Rectal smooth muscle tissue (tissue), 1 donor: Measurements from ENCODE around the gene RNPS1.
"Not testable (repeated sequence)": the region's sequence is repeated elsewhere in the genome, so short reads cannot be mapped to it uniquely, and the experiment has no call there.

Experiments used
- H3K27ac ChIP-seq: one replicate; pipeline ENCODE4 v1.7.0; 2013; ENCODE audit warnings: low read depth, low read length, inconsistent platforms
- H3K27me3 ChIP-seq: one replicate; pipeline ENCODE4 v1.7.0; 2013; ENCODE audit warnings: low read length; ENCODE audit not compliant: control insufficient read depth, insufficient read depth
- H3K36me3 ChIP-seq: one replicate; pipeline ENCODE4 v1.7.0; 2013; ENCODE audit warnings: low read length; ENCODE audit not compliant: control insufficient read depth, insufficient read depth
- H3K4me1 ChIP-seq: one replicate; pipeline ENCODE4 v1.7.0; 2013; ENCODE audit warnings: low read length; ENCODE audit not compliant: control insufficient read depth, insufficient read depth
- H3K4me3 ChIP-seq: one replicate; pipeline ENCODE4 v1.7.0; 2013; ENCODE audit warnings: low read length
- H3K9ac ChIP-seq: one replicate; pipeline ENCODE4 v1.7.0; 2013; ENCODE audit warnings: low read length

The RNPS1 gene

DNA sequence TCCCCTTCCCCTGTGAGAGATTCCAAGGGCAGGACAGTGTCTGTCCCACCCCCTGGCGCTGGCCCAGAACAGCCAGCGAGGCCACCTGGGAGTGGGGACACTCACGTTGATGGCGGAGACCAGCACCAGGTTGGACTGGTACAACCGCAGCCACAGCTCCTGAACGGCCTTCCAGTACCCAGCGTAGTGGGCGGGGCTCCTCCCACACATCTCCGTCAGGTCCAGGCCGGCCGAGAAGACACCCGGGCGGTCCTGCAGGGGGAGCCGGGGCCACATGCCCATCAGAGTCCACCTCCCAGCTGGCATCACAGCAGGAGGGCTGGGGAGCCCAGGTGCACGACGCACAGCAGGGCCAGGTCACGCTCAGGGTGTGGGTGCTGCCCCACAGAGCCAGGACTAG, 23.6 kb downstream of the RNPS1 start:
- Histone ChIP-seq H3K4me3 (no peak overlapping the region), H3K4me1 (no peaks in the 10 kb centered on the region), H3K27ac (no peak overlapping the region), H3K27me3 (no peaks in the 10 kb centered on the region), H3K36me3 (peaks cover 37% of the 10 kb centered on the region), H3K9ac (no peak overlapping the region)

GRCh38 chr16:2243781-2244180, 24.1 kb downstream of the RNPS1 start:
- no peak overlapping the region for H3K9ac ChIP-seq
- H3K27ac ChIP-seq = no peak overlapping the region
- no peak overlapping the region for H3K4me3 ChIP-seq
- peaks cover 37% of the 10 kb centered on the region for H3K36me3 ChIP-seq
- no peaks in the 10 kb centered on the region for H3K27me3 ChIP-seq
- H3K4me1 ChIP-seq = no peaks in the 10 kb centered on the region

DNA sequence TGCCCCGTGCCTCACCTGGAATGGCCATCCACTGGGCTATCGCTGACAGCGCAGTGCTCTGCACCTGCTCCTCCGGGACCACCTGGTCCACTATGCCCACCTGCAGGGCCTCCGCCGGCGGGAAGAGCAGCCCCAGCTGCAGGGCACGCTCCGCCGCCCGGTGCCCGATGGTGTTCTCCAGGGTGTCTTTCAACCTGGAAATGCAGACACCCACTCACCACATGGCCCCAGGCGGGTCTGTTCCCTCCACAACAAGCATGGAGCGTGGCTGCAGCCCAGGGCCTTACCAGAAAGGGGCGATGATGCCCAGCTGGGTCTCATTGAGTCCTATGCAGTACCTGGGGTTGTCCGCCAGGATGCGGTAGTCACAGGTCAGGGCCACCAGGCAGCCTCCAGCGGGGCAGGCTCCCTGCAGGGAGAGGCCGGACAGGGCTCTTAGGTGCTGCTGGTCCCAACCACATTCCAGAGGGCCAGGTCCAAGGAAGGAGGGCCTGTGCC, 24.8 kb downstream of the RNPS1 start:
- H3K9ac ChIP-seq = no peak overlapping the region
- no peaks in the 10 kb centered on the region for H3K4me1 ChIP-seq
- H3K27me3 ChIP-seq = no peaks in the 10 kb centered on the region
- peaks cover 37% of the 10 kb centered on the region for H3K36me3 ChIP-seq
- no peak overlapping the region for H3K4me3 ChIP-seq
- H3K27ac ChIP-seq = no peak overlapping the region

- Histone ChIP-seq H3K27me3 (no peaks in the 10 kb centered on the region), H3K4me1 (no peaks in the 10 kb centered on the region), H3K4me3 (no peak overlapping the region), H3K27ac (no peak overlapping the region), H3K9ac (no peak overlapping the region), H3K36me3 (peaks cover 37% of the 10 kb centered on the region)
Observed at GRCh38 chr16:2242598-2242997, 25.3 kb downstream of the RNPS1 start.

DNA sequence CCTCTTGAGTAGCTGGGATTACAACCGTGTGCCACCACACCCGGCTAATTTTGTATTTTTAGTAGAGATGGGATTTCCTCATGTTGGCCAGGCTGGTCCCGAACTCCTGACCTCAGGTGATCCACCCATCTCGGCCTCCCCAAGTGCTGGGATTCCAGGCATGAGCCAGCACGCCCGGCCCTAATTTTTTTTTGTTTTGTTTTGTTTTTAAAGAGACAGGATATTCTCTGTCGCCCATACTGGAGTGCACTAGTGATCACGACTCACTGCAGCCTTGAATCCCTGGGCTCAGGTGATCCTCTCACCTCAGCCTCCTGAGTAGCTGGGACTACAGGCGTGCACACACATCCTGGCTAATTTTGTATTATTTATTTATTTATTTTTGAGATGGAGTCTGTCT, 27.6 kb downstream of the RNPS1 start:
- H3K4me1 ChIP-seq, H3K4me3 ChIP-seq, H3K9ac ChIP-seq, H3K27ac ChIP-seq, H3K27me3 ChIP-seq: not testable (repeated sequence)
- H3K36me3 ChIP-seq = peaks cover 28% of the 10 kb centered on the region

DNA sequence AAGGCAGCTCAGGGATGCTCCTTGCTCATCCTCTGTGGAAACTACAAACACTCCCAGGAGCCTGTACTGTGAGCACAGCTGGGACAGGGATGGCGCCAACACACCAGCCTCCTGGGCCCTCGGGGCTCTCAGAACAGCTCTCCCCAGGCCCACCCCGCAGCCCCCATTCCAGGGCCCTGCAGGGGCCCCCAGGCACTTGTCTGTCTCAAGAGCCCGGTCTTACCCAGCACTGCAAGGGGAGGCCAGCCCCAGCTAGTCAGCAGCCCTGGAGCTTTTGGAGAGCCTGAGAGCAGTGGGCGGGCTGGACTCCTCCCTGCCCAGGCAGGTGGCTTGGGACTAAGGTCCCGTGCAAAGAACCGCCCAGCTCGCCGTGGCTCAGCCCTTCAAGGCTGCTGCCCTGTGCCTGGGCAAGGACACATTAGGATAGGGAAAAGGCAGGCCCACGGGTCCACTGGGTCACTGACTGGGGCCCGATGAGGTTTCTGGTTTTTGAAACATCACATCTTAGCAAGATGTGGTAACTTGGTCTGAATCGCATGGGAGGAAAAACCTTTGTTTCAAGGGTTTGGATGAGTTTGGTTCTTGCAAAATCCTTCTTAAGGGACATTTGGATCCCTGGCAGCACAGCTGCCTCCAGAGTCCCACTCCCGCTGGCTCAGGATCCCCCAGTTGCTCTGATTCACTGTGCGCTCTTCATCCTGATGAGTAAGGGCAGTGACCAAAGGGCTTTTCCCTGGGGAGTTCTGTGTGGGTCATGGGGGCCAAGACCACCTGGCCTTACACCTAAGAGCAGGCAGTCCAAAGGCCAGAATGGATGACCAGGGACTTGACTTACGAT, 28.9 kb downstream of the RNPS1 start:
- H3K4me1 ChIP-seq = no peaks in the 10 kb centered on the region
- peaks cover 3% of the 10 kb centered on the region for H3K27me3 ChIP-seq
- H3K9ac ChIP-seq = no peak overlapping the region
- no peak overlapping the region for H3K27ac ChIP-seq
- peaks cover 27% of the 10 kb centered on the region for H3K36me3 ChIP-seq
- no peak overlapping the region for H3K4me3 ChIP-seq

GRCh38 chr16:2238150-2238837, 29.6 kb downstream of the RNPS1 start:
- Histone ChIP-seq H3K4me1 (no peaks in the 10 kb centered on the region), H3K27ac (no peak overlapping the region), H3K9ac (no peak overlapping the region), H3K27me3 (peaks cover 3% of the 10 kb centered on the region), H3K4me3 (no peak overlapping the region), H3K36me3 (peaks cover 26% of the 10 kb centered on the region)

DNA sequence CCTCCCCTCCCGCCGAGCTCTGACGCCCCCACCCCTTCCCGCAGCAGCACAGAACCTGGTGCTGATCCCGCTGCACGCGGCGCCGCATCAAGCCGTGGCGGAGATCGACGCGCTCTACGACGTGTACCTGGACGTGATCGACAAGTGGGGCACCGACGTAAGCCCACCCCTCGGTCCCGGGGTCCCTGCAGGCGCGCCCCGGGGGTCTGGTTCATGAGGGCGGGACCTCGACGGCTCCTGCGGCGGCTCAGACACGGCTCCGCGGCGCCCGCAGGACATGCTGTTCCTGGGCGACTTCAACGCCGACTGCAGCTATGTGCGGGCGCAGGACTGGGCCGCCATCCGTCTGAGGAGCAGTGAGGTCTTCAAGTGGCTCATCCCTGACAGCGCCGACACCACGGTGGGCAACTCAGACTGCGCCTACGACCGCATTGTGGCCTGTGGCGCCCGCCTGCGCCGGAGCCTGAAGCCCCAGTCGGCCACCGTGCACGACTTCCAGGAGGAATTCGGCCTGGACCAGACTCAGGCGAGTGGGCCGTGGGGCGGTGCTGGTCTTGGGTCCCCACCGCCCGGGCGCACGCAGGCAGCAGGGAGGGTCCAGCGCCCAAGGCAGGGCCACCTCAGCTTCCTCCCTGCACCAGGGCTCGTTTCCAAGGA, 30.3 kb downstream of the RNPS1 start:
- Histone ChIP-seq H3K9ac (no peak overlapping the region), H3K27me3 (peaks cover 3% of the 10 kb centered on the region), H3K27ac (no peak overlapping the region), H3K4me3 (no peak overlapping the region), H3K4me1 (no peaks in the 10 kb centered on the region), H3K36me3 (peaks cover 26% of the 10 kb centered on the region)

- no peak overlapping the region for H3K9ac ChIP-seq
- peaks cover 3% of the 10 kb centered on the region for H3K27me3 ChIP-seq
- H3K36me3 ChIP-seq = peaks cover 30% of the 10 kb centered on the region
- no peak overlapping the region for H3K27ac ChIP-seq
- no peak overlapping the region for H3K4me3 ChIP-seq
- no peaks in the 10 kb centered on the region for H3K4me1 ChIP-seq
Observed at GRCh38 chr16:2237102-2237482, 30.8 kb downstream of the RNPS1 start.

DNA sequence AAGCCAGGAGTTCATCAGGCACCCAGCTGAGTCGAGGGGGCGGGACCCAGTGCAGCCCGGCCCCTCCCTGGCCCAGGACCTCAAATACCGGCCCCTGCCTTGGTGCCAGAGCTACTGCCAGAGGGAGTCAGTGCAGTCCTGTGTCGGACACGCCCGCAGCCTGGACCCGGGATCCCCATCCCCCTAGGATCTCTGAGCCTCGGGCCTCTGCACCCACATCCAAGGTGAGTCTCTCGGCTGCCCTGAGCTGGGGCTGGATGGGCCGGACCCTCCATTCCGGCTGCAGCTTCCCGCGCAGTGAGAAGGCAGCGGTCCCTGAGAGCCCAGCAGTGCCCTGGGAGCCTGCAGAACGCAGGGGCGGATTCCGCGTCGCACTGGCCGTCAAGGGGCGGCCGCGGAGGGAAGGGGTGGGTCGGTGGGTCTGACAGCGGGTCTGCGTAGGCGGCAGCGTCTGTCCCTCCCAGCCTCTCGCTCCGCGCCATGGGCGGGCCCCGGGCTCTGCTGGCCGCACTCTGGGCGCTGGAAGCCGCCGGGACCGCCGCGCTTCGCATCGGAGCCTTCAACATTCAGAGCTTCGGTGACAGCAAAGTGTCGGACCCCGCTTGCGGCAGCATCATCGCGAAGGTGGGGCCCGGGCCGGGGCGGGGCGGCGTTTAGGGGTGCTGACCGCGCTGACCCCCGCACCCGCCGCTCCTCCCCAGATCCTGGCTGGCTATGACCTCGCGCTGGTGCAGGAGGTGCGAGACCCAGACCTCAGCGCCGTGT, 31.4 kb downstream of the RNPS1 start, which contains the start of gene DNASE1L2:
TSS of gene DNASE1L2 (plus strand) at position 108 of the 765 bp plus-strand sequence. CDS start at position 481, 373 bp downstream.
- no peak within 1 kb of the TSS for H3K27ac ChIP-seq
- peaks cover 36% of the 10 kb centered on the region for H3K36me3 ChIP-seq
- no peak within 1 kb of the TSS for H3K9ac ChIP-seq
- no peaks in the 10 kb centered on the region for H3K4me1 ChIP-seq
- peaks cover 3% of the 10 kb centered on the region for H3K27me3 ChIP-seq
- H3K4me3 ChIP-seq = peak within 1 kb of the TSS; percentile 36

DNA sequence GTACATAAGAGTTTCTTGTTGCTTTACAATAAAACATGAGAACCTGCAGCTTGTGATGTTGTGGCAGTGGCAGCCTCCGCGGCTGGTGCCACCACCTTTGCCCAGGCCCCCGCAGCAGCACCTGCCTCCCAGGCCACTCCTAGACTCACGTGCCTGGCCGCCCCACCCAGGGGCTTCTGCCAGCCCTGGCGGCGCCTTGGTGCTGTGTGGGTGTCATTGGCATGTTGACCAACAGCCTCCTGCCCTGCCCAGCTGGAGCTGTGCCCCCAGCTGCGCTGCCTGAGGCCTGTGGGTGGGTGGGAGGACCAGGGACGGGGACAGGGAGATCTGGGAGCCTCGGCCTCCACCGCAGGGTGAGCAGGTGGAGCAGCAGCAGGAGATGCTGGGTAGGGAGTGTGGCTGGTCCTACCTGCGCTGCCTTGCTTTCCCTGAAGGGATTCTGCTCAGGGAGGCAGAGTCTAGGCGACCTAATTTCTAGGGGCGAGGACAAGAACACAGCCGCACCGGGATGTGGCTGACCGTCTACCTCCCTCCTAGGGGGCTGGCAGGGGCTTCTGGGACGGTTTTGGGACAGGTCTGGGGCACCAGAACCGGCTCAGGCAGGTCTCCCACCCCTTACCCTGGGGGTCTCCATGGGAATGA, 32.1 kb downstream of the RNPS1 start:
- Histone ChIP-seq H3K4me1 (no peaks in the 10 kb centered on the region), H3K4me3 (no peak overlapping the region), H3K36me3 (peaks cover 38% of the 10 kb centered on the region), H3K27ac (no peak overlapping the region), H3K27me3 (peaks cover 3% of the 10 kb centered on the region), H3K9ac (no peak overlapping the region)
